Loucy (cell line): ENCODE results near the gene CES1.
"Not testable (repeated sequence)": the region's sequence is repeated elsewhere in the genome, so short reads cannot be mapped to it uniquely, and the experiment has no call there.

Experiments used
- H2AFZ ChIP-seq: fragments of 200-600 bp; sonication (generic); 2 replicates; pipeline ENCODE4 v1.6.0; 2016; ENCODE audit warnings: antibody characterized with exemption, mild to moderate bottlenecking, low read length, moderate library complexity
- H3F3A ChIP-seq: fragments of 200-600 bp; 2 replicates; pipeline ENCODE4 v1.6.0; 2016; ENCODE audit warnings: antibody characterized with exemption, low read depth, mild to moderate bottlenecking
- H3K27me3 ChIP-seq: fragments of 200-600 bp; sonication (generic); 2 replicates; pipeline ENCODE4 v1.6.1; 2014; ENCODE audit warnings: low read length, mild to moderate bottlenecking; ENCODE audit not compliant: insufficient read depth, poor library complexity, severe bottlenecking
- H3K36me3 ChIP-seq: fragments of 200-600 bp; sonication (generic); 2 replicates; pipeline ENCODE4 v1.6.1; 2016; ENCODE audit warnings: low read length; ENCODE audit not compliant: insufficient read depth
- H3K4me1 ChIP-seq: fragments of 200-600 bp; sonication (generic); 2 replicates; pipeline ENCODE4 v1.5.1; 2014; ENCODE audit warnings: low read length, mild to moderate bottlenecking; ENCODE audit not compliant: insufficient read depth, poor library complexity, severe bottlenecking
- H3K4me2 ChIP-seq: fragments of 200-600 bp; sonication (generic); 2 replicates; pipeline ENCODE4 v1.6.0; 2014; ENCODE audit warnings: antibody characterized with exemption, low read length, low read depth, mild to moderate bottlenecking; ENCODE audit not compliant: poor library complexity, severe bottlenecking
- H3K4me3 ChIP-seq: fragments of 200-600 bp; sonication (generic); 2 replicates; pipeline ENCODE4 v1.5.1; 2014; ENCODE audit warnings: low read length, mild to moderate bottlenecking, mixed read lengths; ENCODE audit not compliant: poor library complexity, severe bottlenecking
- H3K79me2 ChIP-seq: fragments of 200-600 bp; sonication (generic); 2 replicates; pipeline ENCODE4 v1.6.1; 2014; ENCODE audit warnings: low read length; ENCODE audit not compliant: insufficient read depth
- H3K9ac ChIP-seq: fragments of 200-600 bp; sonication (generic); 2 replicates; pipeline ENCODE4 v1.6.0; 2014; ENCODE audit warnings: mild to moderate bottlenecking, low read depth, low read length, moderate library complexity; ENCODE audit not compliant: poor library complexity, severe bottlenecking
- H3K9me2 ChIP-seq: fragments of 200-600 bp; sonication (generic); replicated peaks from 2 replicates; pipeline ENCODE4 v1.6.1; 2016; ENCODE audit warnings: low read depth, low read length, mixed read lengths
- H3K9me3 ChIP-seq: fragments of 200-600 bp; sonication (generic); 2 replicates; pipeline ENCODE4 v1.6.1; 2014; ENCODE audit warnings: mild to moderate bottlenecking, antibody characterized with exemption, low read length, low read depth; ENCODE audit not compliant: insufficient read depth
- H4K20me1 ChIP-seq: fragments of 200-600 bp; sonication (generic); 2 replicates; pipeline ENCODE4 v1.6.0; 2014; ENCODE audit warnings: antibody characterized with exemption, low read length, mild to moderate bottlenecking; ENCODE audit not compliant: insufficient read depth, poor library complexity, severe bottlenecking
- EZH2phosphoT487 ChIP-seq: fragments of 200-600 bp; IDR thresholded peaks from 2 replicates; pipeline ENCODE4 v1.6.1; 2018; ENCODE audit warnings: antibody characterized with exemption, mild to moderate bottlenecking, moderate library complexity, borderline replicate concordance
- TF ChIP-seq, protein P1 (sequence below): fragments of 200-600 bp; sonication (generic); conservative IDR thresholded peaks from 2 replicates; pipeline ENCODE4 v1.5.1; 2014; ENCODE audit warnings: mild to moderate bottlenecking, antibody characterized with exemption, low read length

CES1 gene

DNA sequence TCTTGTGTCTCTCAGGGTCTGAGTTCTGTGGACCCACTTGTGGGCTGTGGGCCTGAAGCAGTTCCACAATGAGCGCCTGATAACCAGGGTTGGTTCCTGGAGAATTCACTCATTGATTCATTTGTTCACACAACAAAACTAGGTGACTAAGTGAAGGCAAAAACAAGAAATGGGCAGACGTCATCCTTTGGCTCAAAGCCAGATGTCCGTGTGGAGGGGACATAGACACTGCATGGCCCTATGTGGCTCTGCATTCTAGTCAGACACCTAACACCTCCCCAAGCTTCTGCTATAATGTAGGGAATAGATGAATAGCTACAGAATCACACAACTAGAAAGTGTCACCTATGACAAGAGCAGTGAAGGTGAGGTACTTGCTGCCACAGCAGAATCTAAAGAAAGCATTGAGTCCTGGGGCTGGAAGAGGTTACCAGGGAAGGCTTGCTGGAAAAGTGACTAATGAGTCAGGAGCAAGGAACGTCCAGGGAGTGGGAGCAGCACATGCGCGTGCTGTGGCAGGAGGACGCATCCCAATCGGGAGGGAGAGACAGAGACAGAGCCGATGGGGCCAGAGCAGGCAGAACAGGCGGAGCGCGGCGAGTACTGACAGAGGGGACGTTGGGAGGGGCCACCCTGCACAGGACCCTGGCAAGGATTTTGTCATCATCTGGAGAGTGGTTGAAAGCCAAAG is 58.9 kb downstream of the CES1 start:
- no peaks in the 10 kb centered on the region for H3K79me2 ChIP-seq

GRCh38 chr16:55765161-55765560 is 67.7 kb downstream of the CES1 start:
- TF ChIP-seq, protein P1, sequence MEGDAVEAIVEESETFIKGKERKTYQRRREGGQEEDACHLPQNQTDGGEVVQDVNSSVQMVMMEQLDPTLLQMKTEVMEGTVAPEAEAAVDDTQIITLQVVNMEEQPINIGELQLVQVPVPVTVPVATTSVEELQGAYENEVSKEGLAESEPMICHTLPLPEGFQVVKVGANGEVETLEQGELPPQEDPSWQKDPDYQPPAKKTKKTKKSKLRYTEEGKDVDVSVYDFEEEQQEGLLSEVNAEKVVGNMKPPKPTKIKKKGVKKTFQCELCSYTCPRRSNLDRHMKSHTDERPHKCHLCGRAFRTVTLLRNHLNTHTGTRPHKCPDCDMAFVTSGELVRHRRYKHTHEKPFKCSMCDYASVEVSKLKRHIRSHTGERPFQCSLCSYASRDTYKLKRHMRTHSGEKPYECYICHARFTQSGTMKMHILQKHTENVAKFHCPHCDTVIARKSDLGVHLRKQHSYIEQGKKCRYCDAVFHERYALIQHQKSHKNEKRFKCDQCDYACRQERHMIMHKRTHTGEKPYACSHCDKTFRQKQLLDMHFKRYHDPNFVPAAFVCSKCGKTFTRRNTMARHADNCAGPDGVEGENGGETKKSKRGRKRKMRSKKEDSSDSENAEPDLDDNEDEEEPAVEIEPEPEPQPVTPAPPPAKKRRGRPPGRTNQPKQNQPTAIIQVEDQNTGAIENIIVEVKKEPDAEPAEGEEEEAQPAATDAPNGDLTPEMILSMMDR, result no peak
- no peak for TF ChIP-seq EZH2phosphoT487
- no peak overlapping the region for H2AFZ ChIP-seq

More for the DNA sequence above, 58.9 kb downstream of the CES1 start:
- no peak overlapping the region for H3K4me2 ChIP-seq
- no peaks in the 10 kb centered on the region for H3K9me2 ChIP-seq
- no peak overlapping the region for H3K4me3 ChIP-seq
- no peak overlapping the region for H2AFZ ChIP-seq
- no peaks in the 10 kb centered on the region for H3K4me1 ChIP-seq
- H4K20me1 ChIP-seq, result no peaks in the 10 kb centered on the region
- no peaks in the 10 kb centered on the region for H3K27me3 ChIP-seq
- no peak overlapping the region for H3K9ac ChIP-seq
- no peak for TF ChIP-seq EZH2phosphoT487
- TF ChIP-seq, protein P1, result no peak
- H3K9me3 ChIP-seq, result no peaks in the 10 kb centered on the region
- H3F3A ChIP-seq, result no peaks in the 10 kb centered on the region
- no peaks in the 10 kb centered on the region for H3K36me3 ChIP-seq

GRCh38 chr16:55760310-55761001 is 72.4 kb downstream of the CES1 start:
- Histone ChIP-seq H3K9ac (no peak overlapping the region), H3K4me3 (no peak overlapping the region), H3K4me2 (no peak overlapping the region), H3K79me2 (no peaks in the 10 kb centered on the region), H3K4me1 (no peaks in the 10 kb centered on the region), H4K20me1 (no peaks in the 10 kb centered on the region), H3F3A (no peaks in the 10 kb centered on the region), H3K9me3 (no peaks in the 10 kb centered on the region), H3K36me3 (no peaks in the 10 kb centered on the region), H2AFZ (no peak overlapping the region), H3K27me3 (no peaks in the 10 kb centered on the region), H3K9me2 (no peaks in the 10 kb centered on the region)
- no peak for TF ChIP-seq EZH2phosphoT487
- TF ChIP-seq, protein P1, result no peak

More at GRCh38 chr16:55765161-55765560, 67.7 kb downstream of the CES1 start:
- Histone ChIP-seq H3K4me2 (no peak overlapping the region), H3K4me1 (no peaks in the 10 kb centered on the region), H3K9ac (no peak overlapping the region), H3K9me2 (no peaks in the 10 kb centered on the region), H3K36me3 (no peaks in the 10 kb centered on the region), H3K9me3 (no peaks in the 10 kb centered on the region), H3K27me3 (no peaks in the 10 kb centered on the region), H3K4me3 (no peak overlapping the region), H3F3A (no peaks in the 10 kb centered on the region), H4K20me1 (no peaks in the 10 kb centered on the region), H3K79me2 (no peaks in the 10 kb centered on the region)

GRCh38 chr16:55759965-55760309 is 73.0 kb downstream of the CES1 start:
- H3K9me3 ChIP-seq, H3K27me3 ChIP-seq, H3K4me3 ChIP-seq, H4K20me1 ChIP-seq, H3F3A ChIP-seq, H3K9ac ChIP-seq, H3K4me2 ChIP-seq, H3K9me2 ChIP-seq, H3K79me2 ChIP-seq, H3K36me3 ChIP-seq, H3K4me1 ChIP-seq, H2AFZ ChIP-seq: not testable (repeated sequence)

DNA sequence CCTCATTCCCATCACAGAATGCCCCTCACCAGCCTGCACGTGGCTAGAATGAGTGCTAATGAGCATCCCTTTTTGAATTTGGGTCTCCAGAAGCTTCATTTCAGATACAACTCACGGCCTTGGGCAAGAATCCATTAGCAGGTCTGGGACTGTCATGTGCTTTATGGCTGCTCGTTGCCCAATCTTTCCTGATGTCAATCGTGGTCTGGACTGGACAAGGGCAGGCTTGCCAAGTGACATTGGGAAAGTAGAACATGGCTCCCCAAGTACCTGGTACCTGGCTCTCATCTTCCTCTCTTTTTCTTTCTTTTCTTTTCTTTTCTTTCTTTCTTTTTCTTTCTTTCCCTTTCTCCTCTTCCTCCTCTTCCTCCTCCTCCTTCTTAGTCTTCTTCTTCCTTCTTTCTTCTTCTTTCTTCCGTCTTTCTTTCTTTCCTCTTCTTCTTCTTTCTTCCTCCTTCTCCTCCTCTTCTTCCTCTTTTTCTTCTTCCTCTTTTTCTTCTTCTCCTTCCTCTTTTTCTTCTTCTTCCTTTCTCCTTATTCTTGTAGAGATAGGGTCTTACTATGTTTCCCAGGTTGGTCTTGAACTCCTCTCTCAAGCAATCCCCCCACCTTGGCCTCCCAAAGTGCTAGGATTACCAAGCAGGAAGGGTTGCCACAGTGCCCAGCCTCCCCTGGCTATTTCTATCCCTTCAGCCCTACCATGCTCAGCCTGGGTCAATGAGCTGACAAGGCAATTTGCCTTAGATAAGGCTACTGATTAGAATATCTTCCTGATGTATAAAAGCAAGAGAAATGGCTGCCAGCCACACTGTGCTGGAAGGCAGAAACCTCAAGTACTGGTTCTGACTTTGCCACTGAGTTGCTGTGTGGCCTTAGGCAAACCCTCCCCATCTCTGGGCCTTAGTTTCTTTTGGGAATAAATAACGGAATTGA is 75.0 kb downstream of the CES1 start:
- not testable (repeated sequence) for H3F3A ChIP-seq, H4K20me1 ChIP-seq, H2AFZ ChIP-seq, H3K9me3 ChIP-seq, H3K9ac ChIP-seq, H3K9me2 ChIP-seq, H3K4me2 ChIP-seq, H3K4me3 ChIP-seq, H3K27me3 ChIP-seq, H3K36me3 ChIP-seq, H3K79me2 ChIP-seq
- H3K4me1 ChIP-seq, result peaks cover 10% of the 10 kb centered on the region
